Lower leg skin (tissue), 4 donors: Measurements from ENCODE around the gene CYGB. TPM values are rescaled to one million over a fixed set of nuclear protein-coding genes. Genes with fewer than 3 reads are reported as not detected.

Experiments used
- DNase-seq, 2 donors: peaks; one replicate each; pipeline ENCODE4 v3.0.0-alpha.2; 2019; ENCODE audit warnings: low spot score in 2 of 2
- H3K4me3 ChIP-seq: fragments of 200-600 bp; sonication (generic); 2 replicates; pipeline ENCODE4 v1.5.1; 2017; ENCODE audit warnings: mild to moderate bottlenecking, low read depth; ENCODE audit not compliant: poor library complexity, severe bottlenecking
- POLR2A ChIP-seq, 2 donors: fragments of 450-650 bp; IDR thresholded peaks; one replicate each; pipeline ENCODE4 v1.6.1; 2016 to 2017; ENCODE audit warnings: antibody characterized with exemption in 2 of 2, mild to moderate bottlenecking in 1 of 2, moderate library complexity in 1 of 2
- WGBS, 2 donors: methylation state at CpG; one replicate each; pipeline ENCODE4 v1.1.5; 2018; 5-methylcytosine and 5-hydroxymethylcytosine counted together
- intact Hi-C: fragments of 100-400 bp; cut with DNase I; formaldehyde crosslinking; loops from one replicate; pipeline ENCODE4 v1.15.0; 2023; ENCODE audit warnings: low total_unique reads
- total RNA-seq, 4 donors: library from RNA; depleted of rRNA; stranded (reverse); fragments of >200 nt; gene quantifications; one replicate each; pipeline ENCODE4 v1.1.0, GENCODE V29; 2016
- TF ChIP-seq, protein P1 (sequence below), 3 donors: fragments of 450-650 bp; IDR thresholded peaks; one replicate each; pipeline ENCODE4 v1.5.1; 2016; ENCODE audit warnings: antibody characterized with exemption in 3 of 3, mild to moderate bottlenecking in 3 of 3, moderate library complexity in 2 of 3

Gene CYGB
- total RNA-seq, 4 donors from 2014 or later, result 9.7 to 14.4 (median 10.7) TPM

DNA sequence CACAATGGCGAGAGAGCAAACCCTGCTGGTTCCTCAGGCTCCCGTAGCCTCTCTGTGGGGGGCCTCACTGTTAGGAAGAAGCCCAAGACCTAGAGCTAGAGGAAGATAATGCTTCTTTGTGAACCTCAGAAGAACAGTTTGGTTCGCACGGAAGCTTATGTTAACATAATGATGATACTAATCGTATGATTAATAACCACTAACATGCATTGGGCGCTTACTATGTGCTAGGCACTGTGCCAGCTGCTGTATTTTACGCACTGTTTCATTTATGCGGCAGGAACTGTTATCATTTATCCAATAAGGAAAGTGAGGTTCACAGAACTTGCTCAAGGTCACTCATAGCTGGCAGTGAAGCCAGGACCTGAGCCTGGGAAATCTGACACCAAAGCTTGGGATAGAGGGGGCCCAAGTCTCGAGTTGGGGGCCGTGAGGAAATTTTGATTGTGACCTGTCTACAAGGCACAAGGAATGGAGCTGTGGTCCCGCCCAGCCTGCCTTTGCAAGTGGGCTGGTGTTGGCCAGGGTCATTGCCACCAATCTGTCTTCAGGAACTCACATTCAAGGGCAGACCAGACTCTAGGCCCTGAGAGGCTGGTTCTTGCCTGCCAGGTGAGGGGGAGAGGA, 9.2 kb upstream of the CYGB start:
- TF ChIP-seq, protein P1, sequence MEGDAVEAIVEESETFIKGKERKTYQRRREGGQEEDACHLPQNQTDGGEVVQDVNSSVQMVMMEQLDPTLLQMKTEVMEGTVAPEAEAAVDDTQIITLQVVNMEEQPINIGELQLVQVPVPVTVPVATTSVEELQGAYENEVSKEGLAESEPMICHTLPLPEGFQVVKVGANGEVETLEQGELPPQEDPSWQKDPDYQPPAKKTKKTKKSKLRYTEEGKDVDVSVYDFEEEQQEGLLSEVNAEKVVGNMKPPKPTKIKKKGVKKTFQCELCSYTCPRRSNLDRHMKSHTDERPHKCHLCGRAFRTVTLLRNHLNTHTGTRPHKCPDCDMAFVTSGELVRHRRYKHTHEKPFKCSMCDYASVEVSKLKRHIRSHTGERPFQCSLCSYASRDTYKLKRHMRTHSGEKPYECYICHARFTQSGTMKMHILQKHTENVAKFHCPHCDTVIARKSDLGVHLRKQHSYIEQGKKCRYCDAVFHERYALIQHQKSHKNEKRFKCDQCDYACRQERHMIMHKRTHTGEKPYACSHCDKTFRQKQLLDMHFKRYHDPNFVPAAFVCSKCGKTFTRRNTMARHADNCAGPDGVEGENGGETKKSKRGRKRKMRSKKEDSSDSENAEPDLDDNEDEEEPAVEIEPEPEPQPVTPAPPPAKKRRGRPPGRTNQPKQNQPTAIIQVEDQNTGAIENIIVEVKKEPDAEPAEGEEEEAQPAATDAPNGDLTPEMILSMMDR (IDR thresholded peaks at IDR 0.05), result no peak
- no peak for TF ChIP-seq POLR2A (IDR thresholded peaks at IDR 0.05)
- intact Hi-C loops, result no loop called here
- no peak overlapping the region for H3K4me3 ChIP-seq
- WGBS, 2 donors, result 62 to 63% methylated on average over 10 to 11 of the region's 11 CpGs
- peak in 1 of 2 donors; percentile 86 for DNase-seq

GRCh38 chr17:76545918-76546555, 8.5 kb upstream of the CYGB start:
- WGBS, 2 donors, result 72 to 77% methylated on average over 13 of the region's 13 CpGs
- intact Hi-C loops, result no loop called here
- TF ChIP-seq POLR2A (IDR thresholded peaks at IDR 0.05), result no peak
- TF ChIP-seq, protein P1 (IDR thresholded peaks at IDR 0.05), result no peak

DNA sequence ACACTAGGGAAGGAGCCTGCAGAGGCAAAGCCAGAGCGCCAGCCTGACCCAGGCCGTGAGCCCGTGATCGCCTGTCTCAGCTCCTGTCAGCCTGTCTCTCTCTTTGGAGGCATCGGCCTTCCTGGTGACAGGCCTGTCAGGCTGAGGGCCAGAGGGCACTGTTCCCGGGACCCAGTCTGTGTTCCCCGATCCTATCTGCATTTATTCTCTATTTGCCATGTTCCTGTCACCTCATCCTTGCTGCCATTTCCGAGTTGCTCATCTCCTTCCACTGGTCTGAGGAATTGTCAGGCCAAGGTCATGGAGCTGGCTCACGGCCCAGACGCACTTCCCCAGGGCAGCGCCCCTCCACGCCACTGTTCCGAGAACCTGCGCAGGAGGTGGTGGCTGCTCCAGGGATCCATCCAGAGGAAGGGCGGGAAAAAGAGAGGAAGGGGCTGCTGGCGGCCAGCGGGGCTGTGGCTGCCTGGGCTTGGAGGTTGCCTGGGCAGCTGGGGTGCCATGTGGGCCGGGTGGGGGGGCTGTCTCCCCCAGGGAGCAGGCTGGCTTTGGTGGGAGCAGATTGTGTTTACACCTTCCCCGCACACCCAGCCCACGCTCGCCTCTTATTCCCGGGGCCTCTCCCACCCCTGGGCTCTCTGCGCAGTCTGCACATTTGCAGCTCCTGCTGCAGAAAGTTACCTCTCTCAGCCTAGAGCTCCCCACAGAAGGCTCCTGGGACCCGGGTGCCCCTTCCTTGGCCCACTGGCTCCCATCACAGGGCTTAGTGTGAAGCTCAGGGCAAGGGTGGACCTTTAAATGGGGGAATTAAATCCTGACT, 7.2 kb upstream of the CYGB start:
- intact Hi-C loops, result no loop called here
- WGBS, 2 donors, result 60 to 67% methylated on average over 23 to 24 of the region's 24 CpGs

More at GRCh38 chr17:76545918-76546555, 8.5 kb upstream of the CYGB start:
- DNase-seq, result no peak
- no peak overlapping the region for H3K4me3 ChIP-seq

DNA sequence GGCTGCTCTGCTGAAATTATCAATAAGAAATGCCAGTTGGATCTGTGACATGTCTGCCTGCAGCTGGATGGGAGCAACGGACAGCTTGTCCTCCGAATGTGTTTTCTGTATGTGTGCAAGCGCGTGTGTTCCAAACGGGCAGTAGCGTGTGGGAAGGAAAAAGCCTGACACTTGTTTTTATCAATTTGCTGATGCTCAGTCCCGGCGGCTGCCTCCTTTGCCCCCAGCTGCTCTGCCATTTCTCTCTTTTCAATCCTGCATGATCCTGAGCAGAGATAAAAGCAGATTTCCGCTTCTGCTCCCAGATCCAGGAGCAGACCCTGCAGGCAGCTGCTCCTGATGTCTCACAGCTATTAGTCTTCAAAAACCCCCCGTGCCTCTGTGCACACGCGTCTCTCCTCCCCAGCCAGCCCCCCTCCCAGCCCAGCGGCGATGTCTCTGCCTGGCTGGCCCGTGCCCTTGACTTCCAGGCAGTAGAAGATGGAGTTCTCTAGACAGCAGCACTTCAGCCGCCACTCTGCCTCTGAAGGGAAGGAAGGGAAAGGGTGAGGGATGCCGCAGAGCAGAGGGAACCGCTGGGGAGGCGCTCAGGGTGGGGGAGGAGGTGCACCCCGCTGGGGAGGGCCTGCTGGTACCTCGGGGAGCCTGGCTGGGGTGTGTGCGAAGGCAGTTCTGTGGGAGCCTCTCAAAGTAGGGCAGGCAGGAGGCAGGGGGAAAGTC, 6.5 kb upstream of the CYGB start:
- peak in 1 of 2 donors; percentile 83 for DNase-seq
- no peak overlapping the region for H3K4me3 ChIP-seq
- TF ChIP-seq POLR2A (IDR thresholded peaks at IDR 0.05), result no peak
- TF ChIP-seq, protein P1 (IDR thresholded peaks at IDR 0.05), result no peak

More for the DNA sequence above, 7.2 kb upstream of the CYGB start:
- DNase-seq, result no peak
- TF ChIP-seq, protein P1 (IDR thresholded peaks at IDR 0.05), result no peak
- no peak for TF ChIP-seq POLR2A (IDR thresholded peaks at IDR 0.05)
- H3K4me3 ChIP-seq, result no peak overlapping the region

GRCh38 chr17:76543482-76543825, 5.9 kb upstream of the CYGB start:
- H3K4me3 ChIP-seq, result no peak overlapping the region
- DNase-seq, result no peak
- intact Hi-C loops, result no loop called here
- no peak for TF ChIP-seq POLR2A (IDR thresholded peaks at IDR 0.05)
- TF ChIP-seq, protein P1 (IDR thresholded peaks at IDR 0.05), result no peak
- WGBS, 2 donors, result 54 to 81% methylated on average over 6 of the region's 6 CpGs

More for the DNA sequence above, 6.5 kb upstream of the CYGB start:
- intact Hi-C loops, result no loop called here
- WGBS, 2 donors, result 35 to 37% methylated on average over 22 of the region's 22 CpGs
